NT2/D1 (cell line): Measurements from ENCODE around the gene PHKA1.
"Not testable (repeated sequence)": the region's sequence is repeated elsewhere in the genome, so short reads cannot be mapped to it uniquely, and the experiment has no call there.

Experiments
- DNase-seq: peaks from one replicate; pipeline ENCODE4 v3.0.0-alpha.2; 2011; ENCODE audit warnings: low read depth, low spot score
- H3K27me3 ChIP-seq: 2 replicates; pipeline ENCODE4 v1.6.0; 2011; ENCODE audit warnings: mild to moderate bottlenecking; ENCODE audit not compliant: insufficient read length, insufficient read depth
- H3K36me3 ChIP-seq: 2 replicates; pipeline ENCODE4 v1.6.1; 2011; ENCODE audit warnings: mild to moderate bottlenecking, low read length, mixed read lengths; ENCODE audit not compliant: insufficient read depth, insufficient read length
- H3K4me1 ChIP-seq: 2 replicates; pipeline ENCODE4 v1.5.1; 2011; ENCODE audit not compliant: insufficient read depth, insufficient read length
- H3K4me3 ChIP-seq: 2 replicates; pipeline ENCODE4 v1.5.1; 2011; ENCODE audit warnings: low read depth; ENCODE audit not compliant: insufficient read length
- H3K9ac ChIP-seq: 2 replicates; pipeline ENCODE4 v1.6.0; 2011; ENCODE audit warnings: low read depth; ENCODE audit not compliant: insufficient read length
- H3K9me3 ChIP-seq: 2 replicates; pipeline ENCODE4 v1.5.1; 2011; ENCODE audit warnings: mild to moderate bottlenecking, low read length; ENCODE audit not compliant: insufficient read depth
- SUZ12 ChIP-seq: IDR thresholded peaks from 2 replicates; pipeline ENCODE4 v1.6.1; 2011; ENCODE audit not compliant: insufficient read length, insufficient read depth; ENCODE audit errors: extremely low read depth
- YY1 ChIP-seq: IDR thresholded peaks from 2 replicates; pipeline ENCODE4 v1.6.1; 2011; ENCODE audit not compliant: insufficient read length, insufficient read depth
- ZNF274 ChIP-seq: IDR thresholded peaks from 2 replicates; pipeline ENCODE4 v1.6.1; 2011; ENCODE audit warnings: mild to moderate bottlenecking, low read depth, low read length

Gene PHKA1

DNA sequence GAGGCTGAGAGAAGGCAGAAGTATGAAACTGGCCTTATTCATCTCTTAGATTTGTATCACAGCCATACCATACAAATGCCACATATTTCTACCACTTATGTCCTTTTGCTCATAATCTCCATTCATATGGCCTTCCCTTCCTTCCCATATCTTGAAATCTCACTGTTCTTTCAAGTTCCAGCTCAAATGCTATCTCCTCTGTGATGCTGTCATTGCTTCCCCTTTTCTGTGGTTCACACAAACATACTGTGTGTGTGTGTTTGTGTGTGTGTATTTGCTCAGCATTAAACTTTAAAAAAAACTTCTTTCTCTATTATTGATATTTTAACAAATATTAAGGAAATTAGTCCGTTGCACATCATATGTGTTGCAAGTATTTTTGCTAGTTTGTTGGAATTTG is 26.7 kb downstream of the PHKA1 start:
- Histone ChIP-seq H3K9ac (no peak overlapping the region), H3K4me1 (no peaks in the 10 kb centered on the region), H3K36me3 (no peaks in the 10 kb centered on the region), H3K4me3 (no peak overlapping the region), H3K27me3 (no peaks in the 10 kb centered on the region), H3K9me3 (peaks cover 10% of the 10 kb centered on the region)
- no peak for TF ChIP-seq ZNF274
- no peak for TF ChIP-seq YY1
- no peak for TF ChIP-seq SUZ12
- DNase-seq: no peak

DNA sequence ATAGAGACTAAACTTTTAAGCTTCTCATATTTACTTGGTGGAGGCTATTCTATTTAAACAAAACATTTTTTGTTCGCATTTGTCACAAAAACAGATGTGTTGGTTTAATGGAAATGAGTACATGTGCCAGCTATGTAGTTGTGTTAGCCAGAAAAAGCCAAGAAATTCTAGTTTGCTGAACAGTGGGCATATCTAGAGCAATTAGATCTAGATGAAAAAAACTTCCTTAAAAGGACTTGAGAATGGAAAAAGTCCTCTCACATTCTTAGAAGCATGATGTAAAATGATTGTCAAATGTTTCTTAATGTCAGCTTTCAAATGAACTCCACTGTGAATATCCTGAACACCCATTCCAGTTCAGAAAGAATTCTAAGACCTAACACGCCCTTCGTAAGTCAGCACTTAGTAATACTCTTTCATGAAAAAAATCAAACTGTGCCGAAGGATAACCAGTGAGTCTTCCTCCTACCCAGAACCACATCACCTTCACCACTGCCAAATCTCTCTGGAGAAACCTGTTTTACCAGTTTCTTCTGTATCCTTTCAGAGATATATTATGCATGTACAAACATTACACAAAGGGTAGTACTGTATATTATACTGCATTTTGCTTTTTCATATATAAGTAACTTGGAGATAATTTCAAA is 28.2 kb downstream of the PHKA1 start:
- no peak for DNase-seq

DNA sequence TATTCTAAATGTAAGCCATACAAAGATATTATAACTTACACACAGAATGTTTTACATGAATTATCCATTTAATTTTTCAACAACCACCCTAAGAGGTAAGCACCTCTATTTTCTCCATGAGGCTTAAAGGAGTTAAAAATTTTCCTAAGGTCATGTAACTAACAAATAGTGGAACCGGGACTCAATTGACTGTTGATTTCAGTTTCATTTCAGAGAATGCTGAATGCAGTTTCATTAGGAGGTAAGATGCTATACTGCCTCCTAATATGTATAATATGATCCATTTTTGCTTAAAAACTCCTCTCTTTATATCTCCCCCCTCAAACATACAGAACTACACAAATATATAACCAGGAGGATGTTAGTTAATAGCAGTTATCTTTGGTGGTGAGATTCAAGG is 29.1 kb downstream of the PHKA1 start:
- H3K27me3 ChIP-seq: no peaks in the 10 kb centered on the region

More for the DNA sequence above, 28.2 kb downstream of the PHKA1 start:
- TF ChIP-seq YY1 (no peak), ZNF274 (no peak), SUZ12 (no peak)
- Histone ChIP-seq H3K9ac (no peak overlapping the region), H3K36me3 (no peaks in the 10 kb centered on the region), H3K9me3 (peaks cover 10% of the 10 kb centered on the region), H3K4me1 (no peaks in the 10 kb centered on the region), H3K27me3 (no peaks in the 10 kb centered on the region), H3K4me3 (no peak overlapping the region)

DNA sequence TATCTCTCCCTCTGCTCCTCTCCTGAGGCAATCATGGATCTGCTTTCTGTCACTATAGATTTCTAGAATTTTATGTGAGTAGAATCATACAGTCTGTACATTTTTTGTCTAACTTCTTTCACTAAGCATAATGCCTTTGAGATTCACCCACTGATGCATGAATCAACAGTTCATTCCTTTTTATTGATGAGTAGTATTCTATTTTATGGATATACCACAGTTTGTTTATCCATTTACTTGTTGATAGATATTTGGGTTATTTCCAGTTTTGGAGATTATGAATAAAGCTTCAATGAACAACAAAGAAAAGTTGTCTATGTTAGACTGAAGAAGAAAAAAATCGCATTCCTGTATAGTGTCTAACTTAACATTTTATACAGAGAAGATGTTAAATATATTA is 30.5 kb downstream of the PHKA1 start:
- DNase-seq: no peak
- no peak overlapping the region for H3K9ac ChIP-seq
- no peak overlapping the region for H3K4me3 ChIP-seq
- H3K9me3 ChIP-seq: peaks cover 10% of the 10 kb centered on the region
- no peaks in the 10 kb centered on the region for H3K27me3 ChIP-seq
- H3K4me1 ChIP-seq: no peaks in the 10 kb centered on the region
- TF ChIP-seq ZNF274: no peak
- TF ChIP-seq YY1: no peak
- TF ChIP-seq SUZ12: no peak
- H3K36me3 ChIP-seq: no peaks in the 10 kb centered on the region

More for the DNA sequence above, 29.1 kb downstream of the PHKA1 start:
- Histone ChIP-seq H3K36me3 (no peaks in the 10 kb centered on the region), H3K9me3 (peaks cover 10% of the 10 kb centered on the region), H3K4me3 (no peak overlapping the region), H3K9ac (no peak overlapping the region), H3K4me1 (no peaks in the 10 kb centered on the region)
- TF ChIP-seq ZNF274: no peak
- TF ChIP-seq SUZ12: no peak
- no peak for TF ChIP-seq YY1
- no peak for DNase-seq

- no peak overlapping the region for H3K4me3 ChIP-seq
- no peak for DNase-seq
- no peaks in the 10 kb centered on the region for H3K27me3 ChIP-seq
- H3K9ac ChIP-seq: no peak overlapping the region
- no peaks in the 10 kb centered on the region for H3K4me1 ChIP-seq
- TF ChIP-seq ZNF274: no peak
- TF ChIP-seq YY1: no peak
- TF ChIP-seq SUZ12: no peak
- peaks cover 4% of the 10 kb centered on the region for H3K36me3 ChIP-seq
- no peaks in the 10 kb centered on the region; the same call in 1 of the 2 replicates for H3K9me3 ChIP-seq
Measured at GRCh38 chrX:72676465-72676864, 37.6 kb downstream of the PHKA1 start.

- not testable (repeated sequence) for H3K4me3 ChIP-seq, H3K27me3 ChIP-seq, H3K4me1 ChIP-seq, DNase-seq, H3K9ac ChIP-seq, H3K9me3 ChIP-seq, H3K36me3 ChIP-seq
Measured at GRCh38 chrX:72673951-72674350, 40.2 kb downstream of the PHKA1 start.

GRCh38 chrX:72669508-72669907 is 44.6 kb downstream of the PHKA1 start:
- not testable (repeated sequence) for H3K4me3 ChIP-seq, H3K4me1 ChIP-seq, H3K9ac ChIP-seq, H3K27me3 ChIP-seq, H3K36me3 ChIP-seq, H3K9me3 ChIP-seq, DNase-seq

- H3K36me3 ChIP-seq: no peaks in the 10 kb centered on the region
- H3K4me1 ChIP-seq: no peaks in the 10 kb centered on the region
- no peak for DNase-seq
- H3K9ac ChIP-seq: no peak overlapping the region
- TF ChIP-seq YY1: no peak
- no peak for TF ChIP-seq SUZ12
- TF ChIP-seq ZNF274: no peak
- H3K27me3 ChIP-seq: no peaks in the 10 kb centered on the region
- no peaks in the 10 kb centered on the region for H3K9me3 ChIP-seq
- H3K4me3 ChIP-seq: no peak overlapping the region
Measured at GRCh38 chrX:72666451-72666850, 47.7 kb downstream of the PHKA1 start.
